H9 (cell line): ENCODE results near the gene SELENOI. TPM values are rescaled to one million over a fixed set of nuclear protein-coding genes. Genes with fewer than 3 reads are reported as not detected.

Source experiments
- DNase-seq: peaks from one replicate; pipeline ENCODE4 v3.0.0-alpha.2; 2017
- H2AFZ ChIP-seq: one replicate; pipeline ENCODE4 v1.6.1; 2013; ENCODE audit warnings: mild to moderate bottlenecking, low read length, control low read depth, moderate library complexity
- H2AK5ac ChIP-seq: 2 replicates; pipeline ENCODE4 v1.6.1; 2013; ENCODE audit warnings: low read length, control low read depth, mixed read lengths; ENCODE audit not compliant: insufficient read length
- H2BK120ac ChIP-seq: one replicate; pipeline ENCODE4 v1.6.1; 2013; ENCODE audit warnings: low read depth, mild to moderate bottlenecking, low read length, control low read depth, inconsistent platforms; ENCODE audit not compliant: poor library complexity, severe bottlenecking
- H2BK12ac ChIP-seq: 2 replicates; pipeline ENCODE4 v1.6.1; 2013; ENCODE audit warnings: low read length, control low read depth, mixed read lengths, low read depth; ENCODE audit not compliant: insufficient read length
- H2BK15ac ChIP-seq: 2 replicates; pipeline ENCODE4 v1.6.1; 2013; ENCODE audit warnings: low read depth, low read length, control low read depth
- H2BK20ac ChIP-seq: one replicate; pipeline ENCODE4 v1.6.1; 2013; ENCODE audit warnings: low read depth, mild to moderate bottlenecking, low read length, control low read depth, inconsistent platforms; ENCODE audit not compliant: poor library complexity, severe bottlenecking
- H2BK5ac ChIP-seq: 2 replicates; pipeline ENCODE4 v1.6.1; 2013; ENCODE audit warnings: low read length, control low read depth, mixed read lengths; ENCODE audit not compliant: insufficient read length
- H3K14ac ChIP-seq: 2 replicates; pipeline ENCODE4 v1.6.1; 2013; ENCODE audit warnings: low read length, control low read depth; ENCODE audit not compliant: insufficient read depth
- H3K18ac ChIP-seq: 2 replicates; pipeline ENCODE4 v1.6.1; 2013; ENCODE audit warnings: low read depth, mild to moderate bottlenecking, mixed read lengths, low read length, control low read depth; ENCODE audit not compliant: insufficient read length
- H3K23ac ChIP-seq: 2 replicates; pipeline ENCODE4 v1.6.1; 2013; ENCODE audit warnings: low read length, control low read depth, mixed read lengths, low read depth; ENCODE audit not compliant: insufficient read length
- H3K23me2 ChIP-seq: 2 replicates; pipeline ENCODE4 v1.6.1; 2013; ENCODE audit warnings: low read depth, mild to moderate bottlenecking, mixed read lengths, low read length, control low read depth; ENCODE audit not compliant: insufficient read length, poor library complexity, severe bottlenecking
- H3K27ac ChIP-seq: 2 replicates; pipeline ENCODE4 v1.5.1; 2013; ENCODE audit warnings: low read length, control low read depth, mixed read lengths, low read depth; ENCODE audit not compliant: insufficient read length
- H3K27me3 ChIP-seq: 2 replicates; pipeline ENCODE4 v1.6.1; 2013; ENCODE audit warnings: low read length, control low read depth, inconsistent platforms; ENCODE audit not compliant: insufficient read depth
- H3K4ac ChIP-seq: 2 replicates; pipeline ENCODE4 v1.6.1; 2013; ENCODE audit warnings: low read depth, mild to moderate bottlenecking, control low read depth, inconsistent platforms, low read length, moderate library complexity
- H3K4me1 ChIP-seq: 2 replicates; pipeline ENCODE4 v1.6.1; 2013; ENCODE audit warnings: low read length, control low read depth, inconsistent platforms; ENCODE audit not compliant: insufficient read depth
- H3K4me2 ChIP-seq: 2 replicates; pipeline ENCODE4 v1.6.1; 2013; ENCODE audit warnings: low read length, control low read depth, mixed read lengths; ENCODE audit not compliant: insufficient read length, insufficient read depth
- H3K56ac ChIP-seq: 2 replicates; pipeline ENCODE4 v1.6.1; 2013; ENCODE audit warnings: low read depth, mild to moderate bottlenecking, mixed read lengths, low read length, control low read depth; ENCODE audit not compliant: insufficient read length
- H3K79me1 ChIP-seq: 2 replicates; pipeline ENCODE4 v1.6.1; 2013; ENCODE audit warnings: low read depth, mild to moderate bottlenecking, moderate library complexity, low read length, control low read depth, inconsistent platforms; ENCODE audit not compliant: insufficient read depth, poor library complexity, severe bottlenecking
- H3K79me2 ChIP-seq: 2 replicates; pipeline ENCODE4 v1.6.1; 2013; ENCODE audit warnings: low read length, control low read depth, inconsistent platforms; ENCODE audit not compliant: insufficient read depth
- H3K9ac ChIP-seq: 2 replicates; pipeline ENCODE4 v1.6.1; 2013; ENCODE audit warnings: low read length, control low read depth, mixed read lengths; ENCODE audit not compliant: insufficient read length; ENCODE audit errors: extremely low read depth
- H3K9me3 ChIP-seq: one replicate; pipeline ENCODE4 v1.6.1; 2013; ENCODE audit warnings: low read depth, low read length, inconsistent platforms; ENCODE audit not compliant: control insufficient read depth
- H3T11ph ChIP-seq: one replicate; pipeline ENCODE4 v1.6.1; 2013; ENCODE audit warnings: mild to moderate bottlenecking, low read length, control low read depth, inconsistent platforms
- H4K20me1 ChIP-seq: one replicate; pipeline ENCODE4 v1.6.1; 2013; ENCODE audit not compliant: control insufficient read depth, insufficient read length, insufficient read depth
- H4K5ac ChIP-seq: 2 replicates; pipeline ENCODE4 v1.6.1; 2013; ENCODE audit warnings: low read depth, mild to moderate bottlenecking, mixed read lengths, low read length, control low read depth; ENCODE audit not compliant: insufficient read length
- H4K8ac ChIP-seq: replicated peaks from 2 replicates; pipeline ENCODE4 v1.6.1; 2013; ENCODE audit warnings: low read length, control low read depth, mixed read lengths, low read depth; ENCODE audit not compliant: insufficient read length
- H4K91ac ChIP-seq: 2 replicates; pipeline ENCODE4 v1.6.1; 2013; ENCODE audit warnings: low read depth, mild to moderate bottlenecking, moderate library complexity, mixed read lengths, low read length, control low read depth; ENCODE audit not compliant: insufficient read length
- H3K27ac Mint-ChIP-seq, 3 experiments: 2 replicates in 2 of 3; 3 replicates in 1 of 3; pipeline ENCODE4 v1.8.0; 2020 to 2021; ENCODE audit warnings: mixed read lengths in 3 of 3, mild to moderate bottlenecking in 1 of 3, moderate library complexity in 1 of 3
- H3K27me3 Mint-ChIP-seq: 2 replicates; pipeline ENCODE4 v1.8.0; 2021; ENCODE audit warnings: low read depth, mild to moderate bottlenecking, moderate library complexity, mixed read lengths
- H3K36me3 Mint-ChIP-seq, 3 experiments: 2 replicates in 2 of 3; 3 replicates in 1 of 3; pipeline ENCODE4 v1.8.0; 2020 to 2021; ENCODE audit warnings: low read depth in 3 of 3, mixed read lengths in 3 of 3; ENCODE audit not compliant: insufficient read depth in 1 of 3
- H3K4me1 Mint-ChIP-seq, 2 experiments: 2 replicates each; pipeline ENCODE4 v1.8.0; 2020; ENCODE audit warnings: mixed read lengths in 2 of 2
- H3K4me3 Mint-ChIP-seq, 2 experiments: 2 replicates in 1 of 2; 3 replicates in 1 of 2; pipeline ENCODE4 v1.8.0; 2020 to 2021; ENCODE audit warnings: mild to moderate bottlenecking in 2 of 2, mixed read lengths in 2 of 2, moderate library complexity in 1 of 2
- H3K9me3 Mint-ChIP-seq, 2 experiments: 2 replicates in 1 of 2; 3 replicates in 1 of 2; pipeline ENCODE4 v1.8.0; 2020; ENCODE audit warnings: mild to moderate bottlenecking in 2 of 2, mixed read lengths in 2 of 2, moderate library complexity in 1 of 2
- WGBS: extraction: QIAGEN DNeasy Blood & Tissue Kit; methylation state at CpG from one replicate; pipeline ENCODE4 v1.1.7; 2013; ENCODE audit warnings: missing lambda C conversion rate, low lambda C conversion rate, mixed read lengths; ENCODE audit not compliant: insufficient read length; ENCODE audit errors: extremely low coverage; 5-methylcytosine and 5-hydroxymethylcytosine counted together
- total RNA-seq: library from RNA; stranded (reverse); gene quantifications from 2 replicates; pipeline ENCODE4 v1.2.1, GENCODE V29; 2021
- TF ChIP-seq, protein P1 (sequence below): fragments of 200-600 bp; sonication (generic); conservative IDR thresholded peaks from 3 replicates; pipeline ENCODE4 v1.8.0; 2021; ENCODE audit warnings: antibody characterized with exemption, mild to moderate bottlenecking

The SELENOI gene
- total RNA-seq, 1 experiment from 2014 or later = 41.9 TPM

- Histone ChIP-seq H2BK120ac (no peak overlapping the region), H3K23me2 (peaks cover 15% of the 10 kb centered on the region), H3K56ac (no peak overlapping the region), H3K79me1 (no peaks in the 10 kb centered on the region), H4K91ac (no peak overlapping the region), H4K5ac (no peak overlapping the region), H3K4ac (no peak overlapping the region), H4K8ac (no peak overlapping the region), H3K27ac (peak overlapping the region; percentile 66), H3K18ac (peak overlapping the region; percentile 74), H2AFZ (peak overlapping the region; percentile 2), H2BK12ac (no peak overlapping the region), H2BK5ac (no peak overlapping the region), H3K9ac (peak overlapping the region; percentile 73), H3K23ac (no peak overlapping the region), H2BK20ac (no peak overlapping the region), H3K4me2 (peak overlapping the region; percentile 82), H3T11ph (no peak overlapping the region), H3K4me1 (peaks cover 6% of the 10 kb centered on the region; the same call in 1 of the 2 replicates), H3K14ac (peak overlapping the region; percentile 53), H3K79me2 (no peaks in the 10 kb centered on the region), H2AK5ac (no peak overlapping the region), H3K9me3 (no peaks in the 10 kb centered on the region), H2BK15ac (no peak overlapping the region), H3K27me3 (no peaks in the 10 kb centered on the region), H4K20me1 (no peaks in the 10 kb centered on the region)
- peak; percentile 56 for DNase-seq
- Mint-ChIP-seq H3K36me3 (no peaks in the 10 kb centered on the region), H3K27me3 (peaks cover 14% of the 10 kb centered on the region; the same call in 1 of the 2 replicates), H3K4me3 (no peak overlapping the region), H3K9me3 (no peaks in the 10 kb centered on the region), H3K4me1 (peaks cover 0 to 7% of the 10 kb centered on the region in 2 experiments; a peak in 3 of 4 replicates), H3K27ac (no peak overlapping the region)
- TF ChIP-seq, protein P1, sequence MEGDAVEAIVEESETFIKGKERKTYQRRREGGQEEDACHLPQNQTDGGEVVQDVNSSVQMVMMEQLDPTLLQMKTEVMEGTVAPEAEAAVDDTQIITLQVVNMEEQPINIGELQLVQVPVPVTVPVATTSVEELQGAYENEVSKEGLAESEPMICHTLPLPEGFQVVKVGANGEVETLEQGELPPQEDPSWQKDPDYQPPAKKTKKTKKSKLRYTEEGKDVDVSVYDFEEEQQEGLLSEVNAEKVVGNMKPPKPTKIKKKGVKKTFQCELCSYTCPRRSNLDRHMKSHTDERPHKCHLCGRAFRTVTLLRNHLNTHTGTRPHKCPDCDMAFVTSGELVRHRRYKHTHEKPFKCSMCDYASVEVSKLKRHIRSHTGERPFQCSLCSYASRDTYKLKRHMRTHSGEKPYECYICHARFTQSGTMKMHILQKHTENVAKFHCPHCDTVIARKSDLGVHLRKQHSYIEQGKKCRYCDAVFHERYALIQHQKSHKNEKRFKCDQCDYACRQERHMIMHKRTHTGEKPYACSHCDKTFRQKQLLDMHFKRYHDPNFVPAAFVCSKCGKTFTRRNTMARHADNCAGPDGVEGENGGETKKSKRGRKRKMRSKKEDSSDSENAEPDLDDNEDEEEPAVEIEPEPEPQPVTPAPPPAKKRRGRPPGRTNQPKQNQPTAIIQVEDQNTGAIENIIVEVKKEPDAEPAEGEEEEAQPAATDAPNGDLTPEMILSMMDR = no peak
- WGBS = no CpG with 5 or more reads among the region's 30 CpGs
Measured at GRCh38 chr2:26298638-26299393, 47.1 kb upstream of the SELENOI start.
